Peyer's patch (tissue), 4 donors: ENCODE results near the gene CYB5RL.

Source experiments
- CTCF ChIP-seq, 6 experiments: fragments of 450-650 bp in 4 of 6; fragments of 200-600 bp in 2 of 6; sonication (generic) in 1 of 6; IDR thresholded peaks; one replicate each; pipeline ENCODE4 v1.5.1; 2017 to 2019; ENCODE audit warnings: antibody characterized with exemption in 6 of 6, mild to moderate bottlenecking in 3 of 6, moderate library complexity in 1 of 6
- POLR2A ChIP-seq, 2 donors: fragments of 450-650 bp; IDR thresholded peaks; one replicate each; pipeline ENCODE4 v1.5.1; 2017; ENCODE audit warnings: antibody characterized with exemption in 2 of 2, mild to moderate bottlenecking in 2 of 2, moderate library complexity in 2 of 2

- TF ChIP-seq CTCF (IDR thresholded peaks at IDR 0.05) (no peak), POLR2A (IDR thresholded peaks at IDR 0.05) (no peak)
Measured at GRCh38 chr1:54171016-54171415, 28.8 kb downstream of the CYB5RL start.
